AG08396 (cell line): ENCODE data around the gene CTSW.

ENCODE experiments used
- DNase-seq: peaks from one replicate; pipeline ENCODE4 v3.0.0; 2012; ENCODE audit warnings: low spot score, mixed read lengths

Gene CTSW

DNA sequence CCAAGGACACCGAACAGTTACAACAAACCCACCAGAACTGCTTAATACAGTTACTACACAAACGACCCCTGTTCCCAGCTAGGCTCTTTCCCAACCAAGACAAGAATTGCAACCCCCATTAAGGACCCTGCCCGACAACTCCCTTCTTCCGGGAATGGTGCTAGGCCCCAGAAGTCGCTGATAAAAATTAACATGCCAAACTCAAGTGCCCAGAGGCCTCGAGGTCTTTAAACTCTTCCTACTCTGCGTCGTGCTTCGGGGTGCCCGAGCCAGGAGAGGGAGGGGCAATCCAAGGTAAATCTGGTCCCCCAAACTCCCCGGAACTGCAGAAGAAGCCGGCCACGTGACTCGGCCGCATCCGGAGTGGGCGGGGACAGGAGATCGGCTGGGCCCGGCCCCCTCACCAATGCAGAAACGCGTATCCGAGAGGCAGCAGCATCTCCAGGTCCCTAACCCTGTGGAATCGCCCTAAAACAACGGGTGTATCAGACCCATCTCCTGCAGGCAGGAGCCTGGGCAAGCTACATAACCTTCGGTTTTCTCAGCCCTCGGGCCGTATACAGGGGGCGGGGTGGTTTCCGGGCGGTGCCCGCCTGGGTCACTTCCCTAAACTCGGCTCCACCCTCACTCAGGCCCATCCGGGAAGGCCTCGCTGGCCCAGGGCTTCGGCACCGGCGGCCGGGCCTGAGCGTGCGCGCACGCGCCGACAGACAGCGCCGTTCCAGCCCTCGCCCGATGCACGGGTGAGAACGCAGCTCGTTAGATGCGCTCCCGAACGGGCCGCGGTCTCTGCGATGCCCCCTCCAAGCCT lies 22.7 kb upstream of the CTSW start:
- peak; percentile 74 for DNase-seq

DNA sequence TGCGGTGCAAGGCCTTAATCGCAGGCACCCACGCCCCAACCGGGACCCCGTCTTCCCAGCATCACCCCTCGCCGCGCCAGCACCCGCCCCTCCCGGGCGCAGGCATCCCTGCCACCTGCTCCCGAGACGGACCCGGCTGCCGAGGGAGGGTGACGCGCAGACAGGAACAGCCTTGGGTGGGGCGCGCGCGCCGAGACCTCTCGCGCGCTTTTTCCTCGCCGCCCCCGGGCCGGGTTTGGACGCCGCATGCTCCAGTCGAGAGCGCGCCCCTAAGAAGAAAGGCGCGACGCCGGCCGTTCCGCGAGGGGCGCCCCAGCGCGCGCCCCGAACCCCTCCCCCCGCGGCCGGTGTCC lies 22.2 kb upstream of the CTSW start:
- DNase-seq: no peak

GRCh38 chr11:65857853-65858680 lies 21.6 kb upstream of the CTSW start, which contains the start of gene CFL1:
TSS of gene CFL1 (minus strand) at chr11:65858180. CDS start at chr11:65858099, 81 bp downstream.
- DNase-seq: peak; percentile 93

DNA sequence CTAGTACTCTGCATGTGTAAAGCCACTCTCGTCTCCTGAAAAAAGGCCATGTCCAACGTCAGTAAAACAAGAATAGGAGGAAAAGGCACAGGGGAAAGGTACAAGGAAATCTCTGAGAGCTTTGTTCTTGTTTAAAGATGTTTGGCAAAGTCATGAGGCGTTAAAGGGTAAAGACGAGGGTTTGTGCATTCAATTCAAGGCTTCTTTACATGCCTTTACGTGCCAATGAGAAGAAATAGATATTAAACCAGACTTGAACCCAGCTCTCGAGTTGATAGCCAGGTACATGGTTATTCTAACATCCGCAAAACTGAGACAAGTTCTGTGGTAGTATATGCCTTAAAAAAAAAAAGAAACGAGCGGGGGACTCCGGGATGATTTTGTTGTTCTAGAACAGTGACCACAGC lies 21.0 kb upstream of the CTSW start:
- DNase-seq: no peak

- peak; percentile 95 for DNase-seq
Observed at GRCh38 chr11:65859095-65859811, 20.4 kb upstream of the CTSW start.

GRCh38 chr11:65859812-65860277 lies 19.8 kb upstream of the CTSW start:
- DNase-seq: no peak

DNA sequence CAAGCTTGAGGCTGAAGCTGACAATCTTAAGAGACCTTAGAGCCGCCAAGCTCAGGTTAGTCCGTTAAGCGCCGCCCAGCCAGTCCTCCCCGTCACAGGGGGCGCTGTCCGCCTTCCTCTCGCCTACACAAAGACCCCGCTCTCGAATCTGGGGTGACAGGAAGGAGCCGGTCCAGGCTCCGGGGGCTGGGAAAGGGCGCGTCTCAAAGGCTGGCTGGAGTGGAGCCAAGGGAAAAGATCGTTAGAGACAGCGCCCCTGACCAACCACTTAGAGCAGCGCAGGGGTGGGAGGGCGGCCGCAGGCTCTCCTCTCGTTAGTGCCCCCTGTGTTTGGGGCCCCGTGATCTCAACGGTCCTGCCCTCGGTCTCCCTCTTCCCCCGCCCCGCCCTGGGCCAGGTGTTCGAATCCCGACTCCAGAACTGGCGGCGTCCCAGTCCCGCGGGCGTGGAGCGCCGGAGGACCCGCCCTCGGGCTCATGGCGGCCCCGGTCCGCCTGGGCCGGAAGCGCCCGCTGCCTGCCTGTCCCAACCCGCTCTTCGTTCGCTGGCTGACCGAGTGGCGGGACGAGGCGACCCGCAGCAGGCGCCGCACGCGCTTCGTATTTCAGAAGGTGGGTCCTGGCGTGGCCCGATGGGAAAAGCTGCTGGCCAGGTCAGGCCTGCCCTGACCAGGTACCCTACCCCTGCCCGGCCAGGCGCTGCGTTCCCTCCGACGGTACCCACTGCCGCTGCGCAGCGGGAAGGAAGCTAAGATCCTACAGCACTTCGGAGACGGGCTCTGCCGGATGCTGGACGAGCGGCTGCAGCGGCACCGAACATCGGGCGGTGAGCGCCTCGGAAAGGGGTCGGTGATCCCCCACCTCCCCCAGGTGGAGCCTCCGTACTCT lies 19.1 kb upstream of the CTSW start, which contains the start of gene MUS81:
TSS of gene MUS81 (plus strand) at position 156 of the 887 bp plus-strand sequence. CDS start at position 477, 321 bp downstream.
- DNase-seq: peak; percentile 92

- DNase-seq: no peak
Observed at GRCh38 chr11:65861165-65861505, 18.5 kb upstream of the CTSW start.

GRCh38 chr11:65861533-65862183 lies 18.0 kb upstream of the CTSW start:
- no peak for DNase-seq

- no peak for DNase-seq
Observed at GRCh38 chr11:65862191-65862735, 17.4 kb upstream of the CTSW start.

DNA sequence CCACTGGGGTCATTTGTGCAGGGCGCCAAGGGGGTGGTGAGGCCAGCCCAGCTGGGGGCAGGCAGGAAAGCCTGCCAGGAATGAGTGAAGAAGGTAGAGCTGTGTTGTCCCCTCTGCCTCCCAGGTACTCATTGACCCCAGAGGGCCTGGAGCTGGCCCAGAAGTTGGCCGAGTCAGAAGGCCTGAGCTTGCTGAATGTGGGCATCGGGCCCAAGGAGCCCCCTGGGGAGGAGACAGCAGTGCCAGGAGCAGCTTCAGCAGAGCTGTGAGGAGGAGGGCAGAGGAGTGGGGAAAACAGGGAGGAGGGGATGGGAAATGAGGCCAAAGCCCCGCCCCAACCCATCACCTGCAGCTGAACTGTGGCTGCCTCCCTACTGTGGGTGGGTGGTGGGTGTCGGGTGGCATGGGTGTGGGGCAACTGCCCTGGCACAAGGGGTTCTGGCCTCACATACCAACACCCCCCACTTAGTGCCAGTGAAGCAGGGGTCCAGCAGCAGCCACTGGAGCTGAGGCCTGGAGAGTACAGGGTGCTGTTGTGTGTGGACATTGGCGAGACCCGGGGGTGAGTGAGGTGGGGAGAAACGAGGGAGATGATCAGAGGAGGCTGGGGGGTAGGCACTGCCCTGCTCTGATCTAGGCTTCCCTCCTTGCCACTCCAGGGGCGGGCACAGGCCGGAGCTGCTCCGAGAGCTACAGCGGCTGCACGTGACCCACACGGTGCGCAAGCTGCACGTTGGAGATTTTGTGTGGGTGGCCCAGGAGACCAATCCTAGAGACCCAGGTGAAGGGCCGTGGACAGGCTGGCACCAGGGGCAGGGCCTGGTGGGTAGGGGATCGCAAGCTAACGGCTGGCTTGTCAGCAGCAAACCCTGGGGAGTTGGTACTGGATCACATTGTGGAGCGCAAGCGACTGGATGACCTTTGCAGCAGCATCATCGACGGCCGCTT lies 16.4 kb upstream of the CTSW start:
- DNase-seq: no peak

GRCh38 chr11:65863889-65864705 lies 15.5 kb upstream of the CTSW start:
- DNase-seq: no peak

DNA sequence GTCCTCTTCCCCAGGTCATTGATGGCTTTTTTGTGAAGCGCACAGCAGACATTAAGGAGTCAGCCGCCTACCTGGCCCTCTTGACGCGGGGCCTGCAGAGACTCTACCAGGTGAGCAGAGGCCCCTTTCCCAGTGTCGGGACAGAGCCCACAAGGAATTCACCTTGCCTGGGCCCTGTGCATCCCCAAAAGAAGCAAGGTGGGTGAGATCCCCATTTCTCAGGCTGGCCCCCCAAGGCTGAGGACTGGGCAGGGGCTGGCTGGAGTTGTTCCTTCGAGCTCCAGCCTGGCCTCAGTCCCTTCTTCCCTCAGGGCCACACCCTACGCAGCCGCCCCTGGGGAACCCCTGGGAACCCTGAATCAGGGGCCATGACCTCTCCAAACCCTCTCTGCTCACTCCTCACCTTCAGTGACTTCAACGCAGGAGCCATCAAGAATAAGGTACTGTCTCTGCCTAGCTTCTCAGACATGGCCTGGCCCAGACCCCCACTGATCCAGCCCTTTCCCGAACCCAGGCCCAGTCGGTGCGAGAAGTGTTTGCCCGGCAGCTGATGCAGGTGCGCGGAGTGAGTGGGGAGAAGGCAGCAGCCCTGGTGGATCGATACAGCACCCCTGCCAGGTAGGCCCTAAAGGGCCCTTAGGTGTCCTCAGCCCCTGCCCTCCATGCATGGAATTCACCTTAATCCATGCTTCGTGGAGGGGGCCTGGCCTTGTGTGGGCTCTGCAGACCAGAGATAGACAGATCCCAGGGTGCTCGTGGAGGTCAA lies 14.7 kb upstream of the CTSW start:
- no peak for DNase-seq

DNA sequence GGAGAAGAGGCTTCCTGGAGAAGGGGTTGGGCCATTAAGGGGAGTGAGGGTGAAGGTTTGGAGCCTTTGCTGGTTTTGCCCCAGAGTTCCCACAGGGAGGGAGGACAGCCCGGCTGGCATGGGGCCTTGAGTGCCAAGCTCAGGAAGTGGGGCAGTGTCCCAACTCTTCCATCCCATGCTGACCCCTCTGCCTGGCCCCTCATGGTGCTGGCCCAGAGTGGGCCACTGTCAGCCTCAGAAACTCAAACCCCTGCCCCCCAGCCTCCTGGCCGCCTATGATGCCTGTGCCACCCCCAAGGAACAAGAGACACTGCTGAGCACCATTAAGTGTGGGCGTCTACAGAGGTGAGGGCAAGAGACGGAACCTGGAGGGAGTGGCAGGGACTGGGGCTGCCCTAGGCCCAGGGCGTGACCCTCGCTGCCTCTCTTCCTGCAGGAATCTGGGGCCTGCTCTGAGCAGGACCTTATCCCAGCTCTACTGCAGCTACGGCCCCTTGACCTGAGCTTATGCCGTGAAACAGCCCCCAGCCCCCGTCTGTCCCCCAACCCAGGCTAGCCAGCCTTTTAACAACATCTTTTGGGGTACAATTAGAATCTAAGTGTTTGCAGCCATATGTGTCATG lies 14.0 kb upstream of the CTSW start:
- no peak for DNase-seq

- DNase-seq: no peak
Observed at GRCh38 chr11:65866509-65867283, 12.9 kb upstream of the CTSW start.

DNA sequence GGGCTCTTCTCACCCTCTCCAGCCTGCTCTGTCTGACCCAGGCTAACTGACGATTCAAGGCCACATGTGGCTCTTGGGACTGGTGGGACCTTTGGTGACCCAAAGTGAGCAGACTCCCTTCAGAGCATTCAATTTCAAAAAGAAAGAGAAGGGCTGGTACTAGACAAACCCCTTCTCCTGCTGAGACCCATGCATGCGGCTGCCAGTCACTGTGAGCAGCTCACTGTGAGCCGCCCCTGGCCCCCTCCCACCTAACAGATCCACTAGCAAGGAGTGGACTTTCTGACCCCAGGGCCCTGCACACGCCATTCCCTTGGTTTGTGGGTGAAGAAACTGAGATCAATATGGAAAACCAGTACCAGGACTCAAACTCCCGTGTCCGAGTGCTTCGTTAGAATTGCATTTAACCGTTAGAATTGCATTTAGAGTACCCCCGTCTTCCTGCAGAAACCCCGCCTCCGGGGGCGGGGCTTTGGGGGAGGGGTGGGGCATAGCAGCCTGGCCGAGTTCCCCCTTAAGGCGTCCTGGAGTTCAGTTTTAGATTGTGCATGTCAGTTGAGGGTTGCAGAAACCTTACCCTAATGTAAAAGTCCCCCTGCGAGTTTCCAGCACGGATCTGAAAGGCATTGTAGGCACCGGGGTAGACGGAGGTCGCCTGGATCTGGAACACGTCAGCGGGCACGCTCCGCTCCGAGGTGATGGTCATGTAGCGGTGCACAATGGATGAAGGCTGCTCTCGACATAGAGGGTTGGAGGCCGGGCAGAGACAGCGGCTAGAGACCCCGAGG lies 12.2 kb upstream of the CTSW start:
- DNase-seq: no peak
